ENCODE data around the gene GATAD2B. TPM values are rescaled to one million over a fixed set of nuclear protein-coding genes. Genes with fewer than 3 reads are reported as not detected.

GATAD2B gene
- total and polyA plus RNA-seq, 4 donors, result 6.4 to 67.8 (median 30.0) TPM

GRCh38 chr1:153944827-153945117 lies 22.0 kb upstream of the GATAD2B start:
- WGBS, 2 donors, result 78 to 81% methylated on average over 3 of the region's 3 CpGs
- Histone ChIP-seq H3K27ac (ENCODE audit: low read depth in 1 of 2, low read length in 2 of 2) (no peak overlapping the region), H3K9me3 (ENCODE audit: control insufficient read depth, low read length) (no peaks in the 10 kb centered on the region), H3K4me1 (ENCODE audit: control insufficient read depth in 1 of 2, insufficient read depth in 2 of 2, low read length in 2 of 2) (no peaks in the 10 kb centered on the region), H3K4me3 (ENCODE audit: low read length in 2 of 2) (no peak overlapping the region), H3K36me3 (ENCODE audit: control insufficient read depth in 1 of 2, insufficient read depth in 2 of 2, low read length in 1 of 2) (peaks cover 2 to 7% of the 10 kb centered on the region in 2 donors), H3K27me3 (ENCODE audit: control insufficient read depth in 1 of 2, insufficient read depth in 2 of 2, low read length in 1 of 2) (no peaks in the 10 kb centered on the region)
- intact Hi-C loops (cut with DNase I), result loop anchor here (1.0 to 5.0 kb wide), 3 partner anchors 21 to 147 kb away; no protein-coding TSS in a partner anchor
- peak in 1 of 2 donors; percentile 0 for DNase-seq
- no peak for ATAC-seq (ENCODE audit: low FRiP score)

GRCh38 chr1:153944005-153944826 lies 21.4 kb upstream of the GATAD2B start:
- Histone ChIP-seq H3K27me3 (ENCODE audit: control insufficient read depth in 1 of 2, insufficient read depth in 2 of 2, low read length in 1 of 2) (no peaks in the 10 kb centered on the region), H3K27ac (ENCODE audit: low read depth in 1 of 2, low read length in 2 of 2) (no peak overlapping the region), H3K4me1 (ENCODE audit: control insufficient read depth in 1 of 2, insufficient read depth in 2 of 2, low read length in 2 of 2) (no peaks in the 10 kb centered on the region), H3K4me3 (ENCODE audit: low read length in 2 of 2) (no peak overlapping the region), H3K36me3 (ENCODE audit: control insufficient read depth in 1 of 2, insufficient read depth in 2 of 2, low read length in 1 of 2) (peaks cover 2 to 7% of the 10 kb centered on the region in 2 donors), H3K9me3 (ENCODE audit: control insufficient read depth, low read length) (no peaks in the 10 kb centered on the region)
- DNase-seq, result peak; percentile 51 to 76
- 79 to 83% methylated on average over 15 of the region's 15 CpGs for WGBS, 2 donors
- intact Hi-C loops (cut with DNase I), result no loop called here
- no peak for ATAC-seq (ENCODE audit: low FRiP score)

DNA sequence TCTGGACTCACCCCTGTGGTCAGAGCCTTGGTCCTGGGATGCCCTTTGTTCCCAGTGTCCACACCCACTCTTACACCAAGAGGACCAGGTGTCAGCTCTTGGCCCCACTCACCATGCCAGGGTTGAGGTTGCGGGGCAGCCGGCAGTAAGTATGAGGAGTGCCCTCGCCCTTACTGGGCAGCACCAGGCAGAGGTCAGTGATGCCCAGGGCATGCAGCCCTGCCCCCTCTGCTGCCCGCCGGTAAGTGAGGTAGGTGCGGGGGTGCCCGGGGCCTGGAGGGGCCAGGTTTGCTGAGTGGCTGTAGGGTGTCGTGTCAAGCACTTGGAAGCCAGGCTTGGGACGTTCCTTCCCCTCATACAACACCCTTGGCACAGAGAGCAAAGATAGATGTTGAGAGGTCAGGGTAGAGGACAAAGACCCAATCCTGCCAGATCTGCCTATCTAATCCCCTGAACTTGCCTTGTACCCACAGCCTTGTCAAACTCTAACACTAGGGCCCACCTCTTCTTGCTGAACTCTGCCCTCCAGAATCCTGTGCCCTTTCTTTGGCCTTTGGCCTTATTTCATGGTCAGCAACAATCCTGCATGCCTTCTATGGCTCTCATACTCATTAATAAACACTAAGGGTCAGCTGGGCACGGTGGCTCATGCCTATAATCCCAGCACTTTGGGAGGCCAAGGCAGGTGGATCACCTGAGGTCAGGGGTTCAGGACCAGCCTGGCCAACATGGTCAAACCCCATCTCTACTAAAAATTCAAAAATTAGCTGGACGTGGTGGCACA lies 20.2 kb upstream of the GATAD2B start:
- H3K27me3 ChIP-seq (ENCODE audit: control insufficient read depth in 1 of 2, insufficient read depth in 2 of 2, low read length in 1 of 2), result no peaks in the 10 kb centered on the region
- WGBS, 2 donors, result 86 to 89% methylated on average over 11 of the region's 11 CpGs
- intact Hi-C loops (cut with DNase I), result no loop called here
- DNase-seq (peak; percentile 21 to 63), ATAC-seq (ENCODE audit: low FRiP score) (no peak)
- no peak overlapping the region for H3K27ac ChIP-seq (ENCODE audit: low read depth in 1 of 2, low read length in 2 of 2)
- H3K36me3 ChIP-seq (ENCODE audit: control insufficient read depth in 1 of 2, insufficient read depth in 2 of 2, low read length in 1 of 2), result peaks cover 0 to 3% of the 10 kb centered on the region in 2 donors
- H3K4me1 ChIP-seq (ENCODE audit: control insufficient read depth in 1 of 2, insufficient read depth in 2 of 2, low read length in 2 of 2), result no peaks in the 10 kb centered on the region
- H3K4me3 ChIP-seq (ENCODE audit: low read length in 2 of 2), result no peak overlapping the region
- H3K9me3 ChIP-seq (ENCODE audit: control insufficient read depth, low read length), result no peaks in the 10 kb centered on the region

- H3K9me3 ChIP-seq (ENCODE audit: control insufficient read depth, low read length), result no peaks in the 10 kb centered on the region
- no peaks in the 10 kb centered on the region for H3K4me1 ChIP-seq (ENCODE audit: control insufficient read depth in 1 of 2, insufficient read depth in 2 of 2, low read length in 2 of 2)
- DNase-seq, result peak; percentile 47 to 74
- intact Hi-C loops (cut with DNase I), result no loop called here
- no peaks in the 10 kb centered on the region for H3K36me3 ChIP-seq (ENCODE audit: control insufficient read depth in 1 of 2, insufficient read depth in 2 of 2, low read length in 1 of 2)
- 94% methylated on average over 34 of the region's 34 CpGs for WGBS, 2 donors
- H3K4me3 ChIP-seq (ENCODE audit: low read length in 2 of 2), result no peak overlapping the region
- no peak for ATAC-seq (ENCODE audit: low FRiP score)
- H3K27me3 ChIP-seq (ENCODE audit: control insufficient read depth in 1 of 2, insufficient read depth in 2 of 2, low read length in 1 of 2), result no peaks in the 10 kb centered on the region
- no peak overlapping the region for H3K27ac ChIP-seq (ENCODE audit: low read depth in 1 of 2, low read length in 2 of 2)
These were observed 19.3 kb upstream of the GATAD2B start for GRCh38 chr1:153941826-153942725.

- Histone ChIP-seq H3K36me3 (ENCODE audit: control insufficient read depth in 1 of 2, insufficient read depth in 2 of 2, low read length in 1 of 2) (peaks cover 0 to 4% of the 10 kb centered on the region in 2 donors), H3K9me3 (ENCODE audit: control insufficient read depth, low read length) (no peaks in the 10 kb centered on the region), H3K4me3 (ENCODE audit: low read length in 2 of 2) (no peak overlapping the region), H3K27me3 (ENCODE audit: control insufficient read depth in 1 of 2, insufficient read depth in 2 of 2, low read length in 1 of 2) (no peaks in the 10 kb centered on the region), H3K4me1 (ENCODE audit: control insufficient read depth in 1 of 2, insufficient read depth in 2 of 2, low read length in 2 of 2) (no peaks in the 10 kb centered on the region), H3K27ac (ENCODE audit: low read depth in 1 of 2, low read length in 2 of 2) (no peak overlapping the region)
- intact Hi-C loops (cut with DNase I), result no loop called here
- DNase-seq (peak; percentile 26 to 49), ATAC-seq (ENCODE audit: low FRiP score) (no peak)
- WGBS, 2 donors, result 93 to 97% methylated on average over 8 of the region's 8 CpGs
These were observed 18.0 kb upstream of the GATAD2B start for GRCh38 chr1:153940756-153941155.

- Histone ChIP-seq H3K4me1 (ENCODE audit: control insufficient read depth in 1 of 2, insufficient read depth in 2 of 2, low read length in 2 of 2) (no peaks in the 10 kb centered on the region), H3K36me3 (ENCODE audit: control insufficient read depth in 1 of 2, insufficient read depth in 2 of 2, low read length in 1 of 2) (peaks cover 0 to 8% of the 10 kb centered on the region in 2 donors), H3K4me3 (ENCODE audit: low read length in 2 of 2) (no peak overlapping the region), H3K9me3 (ENCODE audit: control insufficient read depth, low read length) (no peaks in the 10 kb centered on the region), H3K27me3 (ENCODE audit: control insufficient read depth in 1 of 2, insufficient read depth in 2 of 2, low read length in 1 of 2) (no peaks in the 10 kb centered on the region), H3K27ac (ENCODE audit: low read depth in 1 of 2, low read length in 2 of 2) (no peak overlapping the region)
- 76 to 79% methylated on average over 12 of the region's 12 CpGs for WGBS, 2 donors
- intact Hi-C loops (cut with DNase I), result no loop called here
- ATAC-seq (ENCODE audit: low FRiP score), result no peak
- peak in 1 of 2 donors; percentile 67 for DNase-seq
These were observed 16.7 kb upstream of the GATAD2B start for GRCh38 chr1:153939476-153939875.

GRCh38 chr1:153938996-153939395 lies 16.2 kb upstream of the GATAD2B start:
- H3K27ac ChIP-seq (ENCODE audit: low read depth in 1 of 2, low read length in 2 of 2), result no peak overlapping the region
- no peak for ATAC-seq (ENCODE audit: low FRiP score)
- no peaks in the 10 kb centered on the region for H3K27me3 ChIP-seq (ENCODE audit: control insufficient read depth in 1 of 2, insufficient read depth in 2 of 2, low read length in 1 of 2)
- intact Hi-C loops (cut with DNase I), result no loop called here
- H3K9me3 ChIP-seq (ENCODE audit: control insufficient read depth, low read length), result no peaks in the 10 kb centered on the region
- peaks cover under 1 to 8% of the 10 kb centered on the region in 2 donors for H3K36me3 ChIP-seq (ENCODE audit: control insufficient read depth in 1 of 2, insufficient read depth in 2 of 2, low read length in 1 of 2)
- WGBS, 2 donors, result 92 to 95% methylated on average over 3 of the region's 3 CpGs
- peak in 1 of 2 donors; percentile 51 for DNase-seq
- no peaks in the 10 kb centered on the region for H3K4me1 ChIP-seq (ENCODE audit: control insufficient read depth in 1 of 2, insufficient read depth in 2 of 2, low read length in 2 of 2)
- H3K4me3 ChIP-seq (ENCODE audit: low read length in 2 of 2), result no peak overlapping the region

DNA sequence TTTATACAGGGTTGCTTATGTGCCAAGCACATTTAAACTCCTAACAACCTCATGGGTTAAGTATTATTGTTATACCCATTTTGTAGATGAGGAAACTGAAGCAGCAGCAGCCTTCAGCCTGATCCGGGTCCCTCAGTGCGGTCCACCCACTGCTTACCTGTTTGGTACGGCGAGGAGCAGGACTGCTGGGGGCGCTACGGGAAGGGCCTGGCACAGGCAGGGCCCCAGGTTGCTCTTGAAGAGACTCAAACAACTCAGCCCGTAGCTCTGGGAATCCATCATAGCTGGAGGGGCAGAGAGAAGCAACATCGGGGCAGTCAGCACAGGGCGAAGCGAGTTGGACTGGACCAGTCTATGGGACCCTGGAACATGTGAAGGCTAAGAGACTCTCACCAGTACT lies 14.6 kb upstream of the GATAD2B start:
- DNase-seq, result peak in 1 of 2 donors; percentile 59
- 95 to 96% methylated on average over 10 of the region's 10 CpGs for WGBS, 2 donors
- ATAC-seq (ENCODE audit: low FRiP score), result no peak

More for the DNA sequence above, 14.6 kb upstream of the GATAD2B start:
- H3K27ac ChIP-seq (ENCODE audit: low read depth in 1 of 2, low read length in 2 of 2), result no peak overlapping the region
- H3K36me3 ChIP-seq (ENCODE audit: control insufficient read depth in 1 of 2, insufficient read depth in 2 of 2, low read length in 1 of 2), result peaks cover 6 to 8% of the 10 kb centered on the region in 2 donors
- H3K27me3 ChIP-seq (ENCODE audit: control insufficient read depth in 1 of 2, insufficient read depth in 2 of 2, low read length in 1 of 2), result no peaks in the 10 kb centered on the region
- no peaks in the 10 kb centered on the region for H3K9me3 ChIP-seq (ENCODE audit: control insufficient read depth, low read length)
- no peaks in the 10 kb centered on the region for H3K4me1 ChIP-seq (ENCODE audit: control insufficient read depth in 1 of 2, insufficient read depth in 2 of 2, low read length in 2 of 2)
- intact Hi-C loops (cut with DNase I), result no loop called here
- no peak overlapping the region for H3K4me3 ChIP-seq (ENCODE audit: low read length in 2 of 2)

Measured in aorta (tissue), 5 donors.